Natural killer cell (primary cell): ENCODE measurements around the gene TMEM212. TPM values are rescaled to one million over a fixed set of nuclear protein-coding genes. Genes with fewer than 3 reads are reported as not detected.
"Not testable (repeated sequence)": the region's sequence is repeated elsewhere in the genome, so short reads cannot be mapped to it uniquely, and the experiment has no call there.

Source experiments
- ATAC-seq, 3 donors: fragments of 150-1000 bp in 2 of 3; fragments of 200-7000 bp in 1 of 3; cut with Tn5 transposase; 1 replicate in 1 of 3; 2 replicates in 2 of 3; pipeline ENCODE4 v1.10.0; 2021; ENCODE audit warnings: mild to moderate bottlenecking in 2 of 3, moderate library complexity in 2 of 3
- DNase-seq, 2 donors: peaks; one replicate each; pipeline versions ENCODE4 v3.0.0 to v3.0.0-alpha.2; 2013 to 2021; ENCODE audit warnings: mixed read lengths in 1 of 2
- H3K27ac ChIP-seq: one replicate; pipeline ENCODE4 v1.5.1; 2013; ENCODE audit warnings: mild to moderate bottlenecking, low read length
- H3K27me3 ChIP-seq: one replicate; pipeline ENCODE4 v1.6.1; 2013; ENCODE audit warnings: low read length; ENCODE audit not compliant: control insufficient read depth, insufficient read depth
- H3K36me3 ChIP-seq: one replicate; pipeline ENCODE4 v1.6.1; 2013; ENCODE audit warnings: low read length; ENCODE audit not compliant: control insufficient read depth, insufficient read depth
- H3K4me1 ChIP-seq: one replicate; pipeline ENCODE4 v1.6.1; 2013; ENCODE audit warnings: low read length; ENCODE audit not compliant: control insufficient read depth, insufficient read depth
- H3K4me3 ChIP-seq: one replicate; pipeline ENCODE4 v1.5.1; 2013; ENCODE audit warnings: low read length
- H3K9me3 ChIP-seq: one replicate; pipeline ENCODE4 v1.6.1; 2013; ENCODE audit warnings: low read length; ENCODE audit not compliant: control insufficient read depth, insufficient read depth
- H3K27ac Mint-ChIP-seq, 2 donors: one replicate each; pipeline ENCODE4 v1.8.0; 2022; ENCODE audit warnings: mild to moderate bottlenecking in 2 of 2, mixed read lengths in 2 of 2, moderate library complexity in 1 of 2
- H3K27me3 Mint-ChIP-seq, 2 donors: one replicate each; pipeline ENCODE4 v1.8.0; 2022; ENCODE audit warnings: low read depth in 2 of 2, mixed read lengths in 2 of 2
- H3K36me3 Mint-ChIP-seq: one replicate; pipeline ENCODE4 v1.8.0; 2022; ENCODE audit warnings: mixed read lengths
- H3K4me1 Mint-ChIP-seq, 2 donors: one replicate each; pipeline ENCODE4 v1.8.0; 2022; ENCODE audit warnings: mixed read lengths in 2 of 2
- H3K4me3 Mint-ChIP-seq: one replicate; pipeline ENCODE4 v1.8.0; 2022; ENCODE audit warnings: mild to moderate bottlenecking, moderate library complexity, mixed read lengths
- H3K9me3 Mint-ChIP-seq, 2 donors: one replicate each; pipeline ENCODE4 v1.8.0; 2022; ENCODE audit warnings: mixed read lengths in 2 of 2
- WGBS: methylation state at CpG from one replicate; pipeline ENCODE4 v1.1.7; 2013; ENCODE audit warnings: missing lambda C conversion rate; ENCODE audit not compliant: insufficient coverage; 5-methylcytosine and 5-hydroxymethylcytosine counted together
- intact Hi-C: fragments of 100-400 bp; cut with micrococcal nuclease; formaldehyde crosslinking; loops from one replicate; pipeline ENCODE4 v1.14.2; 2022
- total RNA-seq, 4 donors: library from RNA; stranded (reverse); fragments of 120-200 nt in 1 of 4; gene quantifications; one replicate each; pipeline versions ENCODE4 v1.2.3 to v1.2.4, GENCODE V29; 2013 to 2022
- TF ChIP-seq, protein P1 (sequence below): fragments of 200-600 bp; IDR thresholded peaks from one replicate; pipeline ENCODE4 v1.8.0; 2022; ENCODE audit warnings: antibody characterized with exemption

TMEM212 gene
- total RNA-seq, 3 donors from 2014 or later (not counting 1 experiment from before 2014, with no cell fraction given), result not detected

DNA sequence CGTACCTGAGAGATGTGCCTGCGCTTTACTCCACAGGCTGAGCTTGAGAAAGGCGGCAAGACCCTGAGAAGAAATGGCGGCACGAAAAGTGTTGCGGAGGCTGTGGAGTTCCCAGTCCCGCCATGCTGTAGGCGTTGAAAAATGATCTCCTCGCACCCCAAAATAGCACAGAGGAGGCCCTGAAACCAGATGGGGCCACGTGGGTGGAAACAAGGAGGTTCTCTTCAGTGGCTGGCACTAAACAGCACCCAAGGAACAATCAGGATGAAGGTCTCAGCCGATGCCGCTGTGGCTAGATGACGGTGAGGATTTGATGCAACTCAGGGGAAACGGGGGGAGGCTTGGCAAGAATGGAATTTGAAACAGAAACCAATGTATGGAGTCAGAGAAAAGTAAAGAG lies 57.3 kb downstream of the TMEM212 start:
- Histone ChIP-seq H3K4me3 (no peak overlapping the region), H3K9me3 (no peaks in the 10 kb centered on the region), H3K36me3 (no peaks in the 10 kb centered on the region), H3K27ac (no peak overlapping the region), H3K4me1 (no peaks in the 10 kb centered on the region), H3K27me3 (no peaks in the 10 kb centered on the region)
- Mint-ChIP-seq H3K4me3 (no peak overlapping the region), H3K27me3 (peaks cover 2 to 5% of the 10 kb centered on the region in 2 donors), H3K27ac (no peak overlapping the region), H3K9me3 (no peaks in the 10 kb centered on the region), H3K36me3 (no peaks in the 10 kb centered on the region), H3K4me1 (peaks cover 14 to 16% of the 10 kb centered on the region in 2 donors)
- DNase-seq (no peak), ATAC-seq (no peak)
- TF ChIP-seq, protein P1, sequence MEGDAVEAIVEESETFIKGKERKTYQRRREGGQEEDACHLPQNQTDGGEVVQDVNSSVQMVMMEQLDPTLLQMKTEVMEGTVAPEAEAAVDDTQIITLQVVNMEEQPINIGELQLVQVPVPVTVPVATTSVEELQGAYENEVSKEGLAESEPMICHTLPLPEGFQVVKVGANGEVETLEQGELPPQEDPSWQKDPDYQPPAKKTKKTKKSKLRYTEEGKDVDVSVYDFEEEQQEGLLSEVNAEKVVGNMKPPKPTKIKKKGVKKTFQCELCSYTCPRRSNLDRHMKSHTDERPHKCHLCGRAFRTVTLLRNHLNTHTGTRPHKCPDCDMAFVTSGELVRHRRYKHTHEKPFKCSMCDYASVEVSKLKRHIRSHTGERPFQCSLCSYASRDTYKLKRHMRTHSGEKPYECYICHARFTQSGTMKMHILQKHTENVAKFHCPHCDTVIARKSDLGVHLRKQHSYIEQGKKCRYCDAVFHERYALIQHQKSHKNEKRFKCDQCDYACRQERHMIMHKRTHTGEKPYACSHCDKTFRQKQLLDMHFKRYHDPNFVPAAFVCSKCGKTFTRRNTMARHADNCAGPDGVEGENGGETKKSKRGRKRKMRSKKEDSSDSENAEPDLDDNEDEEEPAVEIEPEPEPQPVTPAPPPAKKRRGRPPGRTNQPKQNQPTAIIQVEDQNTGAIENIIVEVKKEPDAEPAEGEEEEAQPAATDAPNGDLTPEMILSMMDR, result no peak
- 90% methylated on average over 14 of the region's 14 CpGs for WGBS
- intact Hi-C loops, result no loop called here

GRCh38 chr3:171901615-171902312 lies 58.6 kb downstream of the TMEM212 start:
- Histone ChIP-seq H3K27ac (no peak overlapping the region), H3K4me3 (no peak overlapping the region), H3K4me1 (no peaks in the 10 kb centered on the region), H3K27me3 (no peaks in the 10 kb centered on the region), H3K36me3 (no peaks in the 10 kb centered on the region), H3K9me3 (no peaks in the 10 kb centered on the region)
- Mint-ChIP-seq H3K4me1 (peaks cover 14 to 16% of the 10 kb centered on the region in 2 donors), H3K9me3 (no peaks in the 10 kb centered on the region), H3K36me3 (no peaks in the 10 kb centered on the region), H3K27me3 (peaks cover 0 to 5% of the 10 kb centered on the region in 2 donors), H3K27ac (no peak overlapping the region), H3K4me3 (no peak overlapping the region)
- intact Hi-C loops, result no loop called here
- TF ChIP-seq, protein P1, result no peak
- DNase-seq (no peak), ATAC-seq (peak; percentile 36 to 80 (median 44))
- WGBS, result 49% methylated on average over 6 of the region's 7 CpGs

GRCh38 chr3:171904829-171905228 lies 61.7 kb downstream of the TMEM212 start:
- H3K27me3 ChIP-seq, result no peaks in the 10 kb centered on the region
- H3K4me3 Mint-ChIP-seq, result no peak overlapping the region
- no peaks in the 10 kb centered on the region for H3K36me3 Mint-ChIP-seq
- H3K4me1 ChIP-seq, result no peaks in the 10 kb centered on the region
- no peak overlapping the region for H3K4me3 ChIP-seq
- ATAC-seq (no peak), DNase-seq (no peak)
- intact Hi-C loops, result no loop called here
- H3K4me1 Mint-ChIP-seq, result peaks cover 14 to 16% of the 10 kb centered on the region in 2 donors
- H3K27ac Mint-ChIP-seq, result no peak overlapping the region
- H3K27ac ChIP-seq, result no peak overlapping the region
- WGBS, result 78% methylated on average over 2 of the region's 3 CpGs
- peaks cover 0 to 5% of the 10 kb centered on the region in 2 donors for H3K27me3 Mint-ChIP-seq
- H3K36me3 ChIP-seq, result no peaks in the 10 kb centered on the region
- no peaks in the 10 kb centered on the region for H3K9me3 ChIP-seq
- TF ChIP-seq, protein P1, result no peak
- no peaks in the 10 kb centered on the region for H3K9me3 Mint-ChIP-seq

- H3K27ac Mint-ChIP-seq, intact Hi-C loops, H3K27me3 Mint-ChIP-seq, H3K9me3 Mint-ChIP-seq, H3K4me1 Mint-ChIP-seq, ATAC-seq, H3K27ac ChIP-seq, H3K36me3 Mint-ChIP-seq, H3K27me3 ChIP-seq, H3K4me3 Mint-ChIP-seq, H3K4me1 ChIP-seq, H3K4me3 ChIP-seq, DNase-seq, H3K9me3 ChIP-seq, H3K36me3 ChIP-seq: not testable (repeated sequence)
- 92% methylated on average over 6 of the region's 6 CpGs for WGBS
Measured at GRCh38 chr3:171906503-171906902, 63.4 kb downstream of the TMEM212 start.
